ENCODE measurements around the gene MAP4.
"Not testable (repeated sequence)": the region's sequence is repeated elsewhere in the genome, so short reads cannot be mapped to it uniquely, and the experiment has no call there.

Gene MAP4

DNA sequence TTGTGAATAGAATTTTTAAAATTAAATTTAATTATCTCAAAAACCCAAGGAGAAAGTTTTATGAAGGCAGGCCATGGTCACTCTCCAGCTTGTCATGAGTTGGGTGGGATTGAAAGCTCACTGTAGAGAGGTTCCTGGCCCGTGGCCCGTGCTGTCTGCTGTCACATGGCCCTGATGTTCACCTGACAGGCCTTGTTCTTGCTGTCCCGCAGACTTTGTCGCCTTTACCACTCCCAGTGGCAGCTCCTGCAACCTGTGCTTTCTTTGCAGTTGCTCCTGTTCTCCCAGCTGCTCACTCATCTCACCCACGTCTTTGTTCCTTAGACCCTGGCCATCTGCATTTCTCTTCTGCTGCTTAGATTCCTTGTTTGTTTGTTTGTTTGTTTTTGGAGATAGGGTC lies 177.7 kb downstream of the MAP4 start:
- Histone ChIP-seq H3K4me3 (no peak overlapping the region), H3K4me1 (peaks cover 10% of the 10 kb centered on the region), H3K36me3 (replicated peaks) (peaks cover 90% of the 10 kb centered on the region), H3K27me3 (ENCODE audit: low read depth) (no peaks in the 10 kb centered on the region), H3K9me3 (no peaks in the 10 kb centered on the region)
- in situ Hi-C loops (cut with MboI; ENCODE audit: low sequenced_read_pairs): no loop called here
- DNase-seq (ENCODE audit: low spot score in 2 of 2): no peak

DNA sequence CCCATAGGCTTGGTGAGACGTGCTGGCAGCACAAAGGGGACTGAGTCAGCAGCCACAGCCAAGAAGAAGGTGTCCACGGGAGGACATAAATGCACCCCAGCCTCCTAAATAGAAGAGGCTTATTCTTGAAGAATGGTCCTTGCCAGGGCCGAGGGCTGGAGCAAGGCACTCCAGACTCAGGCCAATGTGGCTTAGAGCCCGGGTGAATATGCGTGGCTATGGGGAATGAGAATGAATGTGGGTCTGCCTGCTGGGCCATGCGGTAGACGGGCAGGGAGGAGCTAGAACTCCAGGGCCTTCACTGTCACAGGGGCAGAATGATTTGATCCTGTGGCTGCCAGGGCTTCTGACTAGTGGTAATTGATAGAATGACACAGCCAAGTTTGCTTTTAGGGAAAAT lies 179.2 kb downstream of the MAP4 start:
- Histone ChIP-seq H3K4me1 (peaks cover 10% of the 10 kb centered on the region), H3K36me3 (replicated peaks) (peaks cover 85% of the 10 kb centered on the region), H3K9me3 (no peaks in the 10 kb centered on the region), H3K27me3 (ENCODE audit: low read depth) (no peaks in the 10 kb centered on the region), H3K4me3 (no peak overlapping the region)
- no peak for DNase-seq (ENCODE audit: low spot score in 2 of 2)
- in situ Hi-C loops (cut with MboI; ENCODE audit: low sequenced_read_pairs): no loop called here

DNA sequence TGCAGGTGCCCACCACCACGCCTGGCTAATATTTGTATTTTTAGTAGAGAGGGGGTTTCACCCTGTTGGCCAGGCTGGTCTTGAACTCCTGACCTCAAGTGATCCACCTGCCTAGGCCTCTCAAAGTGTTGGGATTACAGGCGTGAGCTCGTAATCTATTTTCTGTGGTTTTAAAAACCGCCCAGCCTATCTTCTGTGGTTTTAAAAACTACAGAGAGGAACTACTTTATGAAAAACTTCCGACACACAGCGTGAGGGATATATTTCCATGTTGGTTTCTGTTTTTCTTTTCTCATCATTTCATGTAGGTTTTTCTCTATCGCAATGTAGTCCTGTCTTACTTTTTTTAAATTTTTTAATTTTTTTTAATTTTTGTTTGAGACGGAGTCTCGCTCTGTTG lies 186.7 kb downstream of the MAP4 start:
- DNase-seq (ENCODE audit: low spot score in 2 of 2); H3K4me3 ChIP-seq; H3K9me3 ChIP-seq; H3K27me3 ChIP-seq (ENCODE audit: low read depth); in situ Hi-C loops (cut with MboI; ENCODE audit: low sequenced_read_pairs): not testable (repeated sequence)
- peaks cover 79% of the 10 kb centered on the region for H3K36me3 ChIP-seq (replicated peaks)
- H3K4me1 ChIP-seq: peaks cover 10% of the 10 kb centered on the region

DNA sequence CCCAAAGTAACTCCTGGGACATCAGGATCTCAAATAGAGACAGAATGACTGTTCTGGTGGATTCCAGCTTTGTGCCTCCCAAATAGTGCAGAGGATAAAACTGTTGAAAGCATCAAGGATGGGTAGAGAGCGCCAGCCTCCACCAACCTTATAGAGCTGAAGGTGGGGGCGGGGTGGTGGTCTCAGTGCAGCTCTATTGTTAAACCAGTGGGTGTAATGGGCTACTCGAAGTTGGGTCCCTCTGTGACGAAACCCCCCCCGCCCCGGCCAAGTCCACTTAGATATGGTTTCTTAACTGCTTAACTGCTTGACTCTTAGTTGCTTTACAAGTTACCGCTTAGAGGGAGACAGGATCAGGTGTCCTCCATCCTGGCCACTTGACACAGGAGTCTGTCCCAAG lies 190.6 kb downstream of the MAP4 start:
- peak in 1 of 2 experiments; percentile 38 for DNase-seq (ENCODE audit: low spot score in 2 of 2)
- Histone ChIP-seq H3K4me3 (peak overlapping the region; percentile 99), H3K27me3 (ENCODE audit: low read depth) (no peaks in the 10 kb centered on the region), H3K9me3 (no peaks in the 10 kb centered on the region), H3K36me3 (replicated peaks) (peaks cover 46% of the 10 kb centered on the region), H3K4me1 (peaks cover 12% of the 10 kb centered on the region)
- in situ Hi-C loops (cut with MboI; ENCODE audit: low sequenced_read_pairs): no loop called here

DNA sequence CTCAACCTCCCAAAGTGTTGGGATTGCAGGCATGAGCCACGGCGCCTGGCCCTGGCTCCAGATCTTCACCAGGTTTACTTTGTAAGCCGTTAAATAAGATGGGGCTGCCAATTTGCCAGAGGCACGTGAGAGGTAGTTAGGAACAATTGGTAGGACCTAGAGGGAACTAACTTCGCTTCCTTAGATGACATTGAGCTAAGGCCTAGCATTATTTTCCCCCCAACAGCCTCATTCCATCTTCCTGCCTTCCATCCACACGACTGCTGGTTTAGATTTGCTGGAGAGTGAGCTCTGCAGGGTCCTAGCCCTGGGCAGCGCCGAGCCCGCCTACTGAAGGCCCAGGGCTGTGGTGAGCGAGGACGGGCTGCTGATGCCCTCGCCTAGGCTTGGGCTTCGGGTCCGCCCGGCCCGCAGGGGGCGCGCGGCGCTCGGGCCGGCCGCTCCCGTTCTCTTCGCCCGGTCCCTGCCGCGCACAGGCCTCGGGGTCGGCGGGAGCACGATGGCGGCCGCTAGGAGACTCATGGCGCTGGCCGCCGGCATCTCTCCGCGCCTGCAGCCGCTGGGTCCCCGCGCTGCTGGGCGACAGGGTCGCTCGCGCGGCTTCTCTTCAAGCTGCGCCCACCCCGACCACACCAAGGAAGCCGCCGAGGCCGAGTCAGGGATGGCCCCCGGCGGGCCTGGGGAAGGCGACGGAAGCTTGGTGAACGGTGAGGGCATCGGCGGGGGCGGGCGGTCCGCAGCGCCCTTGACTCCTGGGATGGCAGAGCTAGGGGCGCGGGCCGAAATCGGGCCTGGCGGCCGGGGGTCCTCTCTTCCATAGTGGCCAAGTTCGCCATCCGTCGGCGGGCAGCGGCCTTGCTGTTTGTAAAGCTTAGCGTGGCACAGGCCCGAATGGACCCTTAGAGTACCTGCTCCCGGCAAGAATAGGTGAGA lies 191.4 kb downstream of the MAP4 start:
- peak overlapping the region; percentile 99 for H3K4me3 ChIP-seq
- no peaks in the 10 kb centered on the region for H3K9me3 ChIP-seq
- DNase-seq (ENCODE audit: low spot score in 2 of 2): peak; percentile 74 to 85
- H3K27me3 ChIP-seq (ENCODE audit: low read depth): no peaks in the 10 kb centered on the region
- peaks cover 40% of the 10 kb centered on the region for H3K36me3 ChIP-seq (replicated peaks)
- H3K4me1 ChIP-seq: peaks cover 12% of the 10 kb centered on the region
- in situ Hi-C loops (cut with MboI; ENCODE audit: low sequenced_read_pairs): no loop called here

DNA sequence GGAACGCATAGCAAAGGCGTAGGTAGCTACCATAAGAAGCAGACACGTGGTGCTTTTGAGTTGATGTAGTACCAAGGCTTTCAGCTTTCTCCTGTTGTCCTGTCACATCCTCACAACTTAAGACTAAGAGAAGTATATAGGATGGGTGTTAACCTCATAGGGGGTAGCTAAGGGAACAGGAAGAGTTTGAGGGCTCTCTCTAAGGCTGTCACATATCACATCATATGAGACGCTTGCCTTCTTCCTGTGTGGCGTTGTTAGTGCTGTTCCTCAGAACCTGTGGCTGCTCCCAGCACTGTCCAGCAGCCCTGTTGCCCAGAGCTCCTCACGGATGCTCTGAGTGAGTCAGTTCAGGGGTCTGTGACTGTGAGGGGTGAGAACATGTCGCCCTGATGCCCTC lies 198.6 kb downstream of the MAP4 start:
- no peak for DNase-seq (ENCODE audit: low spot score in 2 of 2)
- no peaks in the 10 kb centered on the region for H3K4me1 ChIP-seq
- H3K4me3 ChIP-seq: no peak overlapping the region
- H3K27me3 ChIP-seq (ENCODE audit: low read depth): no peaks in the 10 kb centered on the region
- H3K36me3 ChIP-seq (replicated peaks): peaks cover 14% of the 10 kb centered on the region
- no peaks in the 10 kb centered on the region for H3K9me3 ChIP-seq
- in situ Hi-C loops (cut with MboI; ENCODE audit: low sequenced_read_pairs): no loop called here

DNA sequence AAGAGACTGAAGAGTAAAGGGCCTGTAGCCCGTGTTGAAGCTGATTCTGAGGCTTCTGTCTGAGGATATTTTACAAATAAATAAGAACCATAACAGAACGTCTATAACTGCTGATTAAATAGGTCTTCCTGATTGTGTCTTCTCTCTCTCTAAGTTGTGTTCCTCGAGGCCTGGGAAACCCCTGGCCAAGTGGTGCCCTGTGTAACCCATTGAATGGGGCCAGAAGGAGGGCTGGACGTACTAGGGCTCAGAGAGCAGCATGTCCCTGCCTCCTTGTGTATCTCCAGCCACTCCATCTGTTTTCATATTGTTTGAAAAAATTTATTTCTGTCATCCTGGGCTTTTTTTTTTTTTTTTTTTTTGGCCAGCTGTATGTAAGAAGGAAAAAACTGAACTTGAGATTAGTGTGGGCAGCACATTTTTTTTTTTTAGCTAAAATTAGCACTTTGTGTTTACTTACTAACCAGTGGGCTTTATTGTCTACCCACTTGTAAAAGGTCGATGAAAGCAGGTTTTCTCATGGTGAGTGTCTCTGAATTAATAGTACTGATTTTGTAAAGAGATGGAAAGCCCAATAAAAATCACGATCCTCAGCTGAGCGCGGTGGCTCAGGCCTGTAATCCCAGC lies 202.6 kb downstream of the MAP4 start:
- peak; percentile 15 to 26 for DNase-seq (ENCODE audit: low spot score in 2 of 2)
- no peaks in the 10 kb centered on the region for H3K9me3 ChIP-seq
- peaks cover 31% of the 10 kb centered on the region for H3K36me3 ChIP-seq (replicated peaks)
- in situ Hi-C loops (cut with MboI; ENCODE audit: low sequenced_read_pairs): no loop called here
- H3K4me1 ChIP-seq: no peaks in the 10 kb centered on the region
- H3K4me3 ChIP-seq: no peak overlapping the region
- H3K27me3 ChIP-seq (ENCODE audit: low read depth): no peaks in the 10 kb centered on the region

DNA sequence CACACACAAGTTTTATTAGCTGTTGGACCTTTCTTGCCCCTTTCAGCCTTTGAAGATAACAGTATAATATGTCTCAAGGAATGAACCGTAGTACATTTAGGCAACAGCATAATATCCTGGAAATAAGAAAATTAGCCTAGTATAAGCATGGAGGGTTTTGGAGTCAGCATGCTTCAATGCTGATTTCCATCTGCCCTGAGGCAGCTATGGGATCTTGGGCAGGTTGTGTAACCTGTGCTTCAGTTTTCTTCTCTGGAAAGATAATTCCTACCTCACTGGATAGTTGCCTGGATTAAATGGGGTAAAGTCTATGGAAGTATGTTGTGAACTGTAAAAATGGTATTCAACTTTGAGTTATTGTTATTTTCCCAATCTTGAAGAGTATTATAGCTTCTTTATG lies 211.6 kb downstream of the MAP4 start:
- H3K36me3 ChIP-seq (replicated peaks): peaks cover 13% of the 10 kb centered on the region
- in situ Hi-C loops (cut with MboI; ENCODE audit: low sequenced_read_pairs): no loop called here
- no peaks in the 10 kb centered on the region for H3K27me3 ChIP-seq (ENCODE audit: low read depth)
- DNase-seq (ENCODE audit: low spot score in 2 of 2): no peak
- no peak overlapping the region for H3K4me3 ChIP-seq
- no peaks in the 10 kb centered on the region for H3K9me3 ChIP-seq
- H3K4me1 ChIP-seq: peaks cover 14% of the 10 kb centered on the region

DNA sequence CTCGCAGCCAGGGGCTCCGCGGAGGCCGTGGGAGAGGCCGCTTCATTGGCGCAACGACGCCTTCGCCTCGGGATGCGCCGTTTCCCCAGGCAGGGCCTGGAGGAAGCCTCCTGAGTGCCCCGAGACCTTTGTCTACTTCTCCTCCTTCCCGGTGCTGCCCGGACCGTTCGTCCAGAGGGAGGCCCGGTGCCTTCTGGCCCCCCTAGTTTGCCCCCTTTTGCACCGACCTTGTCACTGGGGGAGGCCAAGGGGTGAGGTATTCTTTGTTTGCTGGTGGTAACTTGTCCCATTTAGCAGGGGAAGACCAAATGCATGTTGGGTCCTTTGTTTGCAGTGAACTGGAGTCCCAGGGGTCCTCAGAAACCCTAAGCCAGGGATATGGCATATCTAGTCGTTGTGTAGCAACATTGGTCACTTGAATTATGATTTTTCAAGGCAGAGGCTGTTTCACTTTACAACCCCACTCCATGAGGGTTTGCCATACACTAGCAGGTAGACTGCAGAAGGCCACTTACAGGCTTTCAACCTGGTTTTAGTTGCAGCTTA lies 212.7 kb downstream of the MAP4 start:
- no peaks in the 10 kb centered on the region for H3K9me3 ChIP-seq
- H3K4me3 ChIP-seq: peak overlapping the region; percentile 88
- peak in 1 of 2 experiments; percentile 41 for DNase-seq (ENCODE audit: low spot score in 2 of 2)
- peaks cover 13% of the 10 kb centered on the region for H3K36me3 ChIP-seq (replicated peaks)
- in situ Hi-C loops (cut with MboI; ENCODE audit: low sequenced_read_pairs): no loop called here
- peaks cover 14% of the 10 kb centered on the region for H3K4me1 ChIP-seq
- H3K27me3 ChIP-seq (ENCODE audit: low read depth): no peaks in the 10 kb centered on the region

DNA sequence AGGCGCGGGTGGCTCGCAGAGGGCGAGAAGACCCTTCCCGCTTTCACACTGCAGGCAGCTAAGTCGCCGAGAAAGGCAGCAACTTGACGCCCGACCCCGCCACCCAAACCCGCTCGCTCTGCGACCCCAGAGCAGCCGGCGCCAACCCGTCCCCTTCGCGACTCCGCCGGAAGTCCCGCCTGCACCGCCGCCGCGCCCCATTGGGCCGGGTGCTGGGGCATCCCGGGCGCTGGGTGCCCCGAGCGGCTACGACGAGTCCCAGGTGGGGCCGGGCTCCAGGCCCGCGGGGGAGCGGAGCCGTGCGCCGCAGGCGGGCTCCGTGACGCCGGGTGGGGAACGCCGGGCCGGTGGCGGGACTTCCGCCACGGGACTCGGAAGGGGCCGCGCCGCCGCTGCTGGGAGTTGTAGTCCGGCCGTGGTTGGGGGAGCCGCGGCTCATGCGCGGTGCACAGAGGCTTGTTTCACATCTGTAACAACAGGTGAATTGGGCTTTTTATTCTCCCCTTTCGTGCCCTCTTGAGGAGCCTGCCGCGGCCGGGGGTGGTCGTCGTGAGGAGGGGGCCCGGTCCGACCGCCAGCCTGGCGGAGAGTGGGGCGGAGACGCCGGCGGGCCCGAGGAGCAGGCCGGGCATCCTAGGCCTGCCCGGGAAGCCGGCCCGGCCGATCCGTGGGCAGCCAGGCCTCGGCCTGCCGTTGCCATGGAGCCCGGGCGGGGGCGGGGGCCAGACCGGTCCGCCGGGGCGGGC lies 213.3 kb downstream of the MAP4 start, which contains the start of gene DHX30:
Gene DHX30, plus strand, starts transcription at position 405 of the 746 bp plus-strand sequence. CDS start 7,546 bp downstream, outside the sequence.
- peak; percentile 74 to 87 for DNase-seq (ENCODE audit: low spot score in 2 of 2)
- H3K4me1 ChIP-seq: peaks cover 14% of the 10 kb centered on the region
- H3K27me3 ChIP-seq (ENCODE audit: low read depth): no peaks in the 10 kb centered on the region
- in situ Hi-C loops (cut with MboI; ENCODE audit: low sequenced_read_pairs): no loop called here
- H3K4me3 ChIP-seq: peak within 1 kb of the TSS; percentile 88
- peaks cover 13% of the 10 kb centered on the region for H3K36me3 ChIP-seq (replicated peaks)
- H3K9me3 ChIP-seq: no peaks in the 10 kb centered on the region

All from HAP-1 (cell line).